ENCODE measurements around the gene ZNF609. TPM values are rescaled to one million over a fixed set of nuclear protein-coding genes. Genes with fewer than 3 reads are reported as not detected.

ZNF609 gene
- total RNA-seq, 4 donors from 2014 or later: 38.7 to 50.6 (median 43.9) TPM

DNA sequence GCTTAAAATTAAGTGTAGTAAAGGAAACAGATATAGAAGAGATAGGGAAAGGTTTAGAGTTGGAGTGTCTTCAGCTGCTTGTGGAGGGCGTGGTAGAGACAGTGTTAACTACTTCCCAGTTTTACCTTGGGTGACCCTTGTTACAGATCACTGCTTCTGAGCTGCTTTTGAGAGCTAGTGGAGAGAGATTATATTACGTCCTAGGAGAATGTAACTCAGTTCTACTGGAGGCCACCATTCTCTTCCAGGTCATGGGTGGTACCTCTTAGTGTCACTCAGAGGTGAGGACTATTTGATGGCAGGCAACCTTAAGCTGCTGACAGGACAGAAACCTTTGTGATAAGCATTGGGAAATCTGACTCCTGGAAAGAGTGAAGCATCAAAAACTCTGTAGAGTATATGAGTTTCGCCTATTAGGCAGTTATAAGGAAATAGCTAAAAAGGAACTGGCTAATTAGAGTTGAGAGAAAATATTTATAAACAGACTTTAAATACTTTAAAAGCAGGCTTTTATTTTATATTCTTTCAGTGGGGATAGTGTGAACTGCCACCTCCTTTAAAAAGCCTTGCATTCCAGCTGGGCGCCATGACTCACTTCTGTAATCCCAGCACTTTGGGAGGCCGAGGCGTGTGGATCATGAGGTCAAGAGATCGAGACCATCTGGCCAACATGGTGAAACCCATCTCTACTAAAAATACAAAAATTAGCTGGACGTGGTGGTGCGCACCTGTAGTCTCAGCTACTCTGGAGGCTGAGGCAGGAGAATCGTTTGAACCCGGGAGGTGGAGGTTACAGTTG, 106.5 kb downstream of the ZNF609 start:
- TF ChIP-seq POLR2A (IDR thresholded peaks at IDR 0.05) (no peak), POLR2AphosphoS5 (IDR thresholded peaks at IDR 0.05) (no peak), EP300 (IDR thresholded peaks at IDR 0.05) (no peak)
- TF ChIP-seq, protein P1, sequence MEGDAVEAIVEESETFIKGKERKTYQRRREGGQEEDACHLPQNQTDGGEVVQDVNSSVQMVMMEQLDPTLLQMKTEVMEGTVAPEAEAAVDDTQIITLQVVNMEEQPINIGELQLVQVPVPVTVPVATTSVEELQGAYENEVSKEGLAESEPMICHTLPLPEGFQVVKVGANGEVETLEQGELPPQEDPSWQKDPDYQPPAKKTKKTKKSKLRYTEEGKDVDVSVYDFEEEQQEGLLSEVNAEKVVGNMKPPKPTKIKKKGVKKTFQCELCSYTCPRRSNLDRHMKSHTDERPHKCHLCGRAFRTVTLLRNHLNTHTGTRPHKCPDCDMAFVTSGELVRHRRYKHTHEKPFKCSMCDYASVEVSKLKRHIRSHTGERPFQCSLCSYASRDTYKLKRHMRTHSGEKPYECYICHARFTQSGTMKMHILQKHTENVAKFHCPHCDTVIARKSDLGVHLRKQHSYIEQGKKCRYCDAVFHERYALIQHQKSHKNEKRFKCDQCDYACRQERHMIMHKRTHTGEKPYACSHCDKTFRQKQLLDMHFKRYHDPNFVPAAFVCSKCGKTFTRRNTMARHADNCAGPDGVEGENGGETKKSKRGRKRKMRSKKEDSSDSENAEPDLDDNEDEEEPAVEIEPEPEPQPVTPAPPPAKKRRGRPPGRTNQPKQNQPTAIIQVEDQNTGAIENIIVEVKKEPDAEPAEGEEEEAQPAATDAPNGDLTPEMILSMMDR (IDR thresholded peaks at IDR 0.05): no peak
- Histone ChIP-seq H3K27me3 (no peaks in the 10 kb centered on the region), H3K9me3 (no peaks in the 10 kb centered on the region), H3K27ac (no peak overlapping the region), H3K4me3 (no peak overlapping the region), H3K4me1 (peaks cover 2 to 47% (median 8%) of the 10 kb centered on the region in 3 donors), H3K36me3 (no peaks in the 10 kb centered on the region)
- 88 to 97% methylated on average over 9 of the region's 11 CpGs for WGBS, 2 donors (ENCODE audit: low coverage in 1 of 2)
- ATAC-seq: no peak

DNA sequence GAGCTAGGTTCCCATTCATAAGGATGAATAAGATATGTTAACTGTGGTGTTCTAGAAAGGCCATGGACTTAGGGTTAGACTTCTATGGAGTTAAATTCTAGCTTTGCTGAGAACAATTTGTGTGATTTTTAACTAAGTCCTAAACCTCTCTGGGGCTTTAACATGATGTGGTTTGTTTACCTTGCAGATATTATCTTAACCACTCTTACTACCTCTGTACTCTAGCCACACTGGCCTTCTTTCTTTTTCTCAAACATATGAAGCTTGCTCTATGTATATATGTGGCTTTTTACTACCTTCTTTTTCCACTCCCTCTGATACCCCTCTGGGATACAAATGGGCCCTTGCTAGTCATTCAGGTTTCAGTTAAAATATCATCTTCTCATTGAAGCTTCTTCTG, 108.4 kb downstream of the ZNF609 start:
- Histone ChIP-seq H3K36me3 (no peaks in the 10 kb centered on the region), H3K27ac (no peak overlapping the region), H3K4me1 (peaks cover 2 to 52% (median 8%) of the 10 kb centered on the region in 3 donors), H3K4me3 (no peak overlapping the region), H3K27me3 (no peaks in the 10 kb centered on the region), H3K9me3 (no peaks in the 10 kb centered on the region)
- ATAC-seq: no peak
- no peak for TF ChIP-seq POLR2AphosphoS5 (IDR thresholded peaks at IDR 0.05)
- no peak for TF ChIP-seq EP300 (IDR thresholded peaks at IDR 0.05)
- no peak for TF ChIP-seq POLR2A (IDR thresholded peaks at IDR 0.05)
- TF ChIP-seq, protein P1 (IDR thresholded peaks at IDR 0.05): no peak

DNA sequence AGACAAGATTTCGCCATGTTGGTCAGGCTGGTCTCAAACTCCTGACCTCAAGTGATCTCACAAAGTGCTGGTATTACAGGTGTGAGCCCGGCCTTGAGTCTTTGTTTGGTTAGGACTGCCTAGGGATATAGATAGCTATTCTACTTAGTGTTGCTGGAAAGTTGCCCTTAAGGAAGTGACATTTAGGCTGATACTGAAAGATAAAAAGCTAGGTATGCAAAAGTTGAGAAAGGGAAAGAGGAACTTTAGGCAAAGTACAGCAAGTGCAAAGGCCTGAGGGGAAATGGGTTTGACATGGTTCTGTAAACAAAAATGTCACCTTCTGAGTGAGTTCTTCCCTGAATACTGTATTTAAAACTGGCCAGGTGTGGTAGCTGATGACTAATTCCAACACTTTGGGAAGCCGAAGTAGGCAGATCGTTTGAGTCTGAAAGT, 111.5 kb downstream of the ZNF609 start:
- Histone ChIP-seq H3K27ac (peak overlapping the region in 2 of 4 donors; percentile 33 to 75), H3K4me3 (no peak overlapping the region), H3K36me3 (no peaks in the 10 kb centered on the region), H3K4me1 (peaks cover 2 to 61% (median 8%) of the 10 kb centered on the region in 3 donors), H3K27me3 (no peaks in the 10 kb centered on the region), H3K9me3 (no peaks in the 10 kb centered on the region)
- ATAC-seq: no peak
- 74 to 94% methylated on average over 2 to 4 of the region's 4 CpGs for WGBS, 2 donors (ENCODE audit: low coverage in 1 of 2)
- TF ChIP-seq POLR2A (IDR thresholded peaks at IDR 0.05): no peak
- TF ChIP-seq, protein P1 (IDR thresholded peaks at IDR 0.05): no peak
- no peak for TF ChIP-seq POLR2AphosphoS5 (IDR thresholded peaks at IDR 0.05)
- no peak for TF ChIP-seq EP300 (IDR thresholded peaks at IDR 0.05)

DNA sequence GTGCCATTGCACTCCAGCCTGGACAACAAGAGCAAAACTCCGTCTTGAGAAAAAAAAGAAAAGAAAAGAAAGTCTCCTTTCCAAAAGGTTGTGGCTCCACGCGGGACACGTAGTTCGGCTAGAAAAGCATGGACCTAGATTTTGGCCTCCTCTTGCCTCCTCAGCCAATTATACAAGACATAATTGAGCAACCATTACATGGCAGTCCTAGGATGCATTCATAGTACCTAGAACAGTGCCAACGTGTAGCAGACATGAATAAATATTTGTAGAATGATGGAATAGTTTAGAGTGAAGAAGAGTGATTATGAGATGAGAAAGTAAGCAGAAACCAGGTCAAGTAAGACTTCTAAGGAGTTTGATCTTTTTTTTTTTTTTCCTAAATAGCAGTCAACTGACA, 112.5 kb downstream of the ZNF609 start:
- H3K27ac ChIP-seq: peak overlapping the region; percentile 33 to 78 (median 72)
- H3K27me3 ChIP-seq: no peaks in the 10 kb centered on the region
- no peak overlapping the region for H3K4me3 ChIP-seq
- TF ChIP-seq, protein P1 (IDR thresholded peaks at IDR 0.05): no peak
- peak; percentile 20 for TF ChIP-seq POLR2AphosphoS5 (IDR thresholded peaks at IDR 0.05)
- no peak for TF ChIP-seq POLR2A (IDR thresholded peaks at IDR 0.05)
- no peak for TF ChIP-seq EP300 (IDR thresholded peaks at IDR 0.05)
- H3K9me3 ChIP-seq: no peaks in the 10 kb centered on the region
- WGBS, 2 donors (ENCODE audit: low coverage in 1 of 2): 13 to 56% methylated on average over 2 to 6 of the region's 6 CpGs
- ATAC-seq: peak; percentile 89
- H3K4me1 ChIP-seq: peaks cover 2 to 55% (median 8%) of the 10 kb centered on the region in 3 donors
- no peaks in the 10 kb centered on the region for H3K36me3 ChIP-seq

All from gastroesophageal sphincter (tissue), 4 donors.